ENCODE measurements around the gene USP12. TPM values are rescaled to one million over a fixed set of nuclear protein-coding genes. Genes with fewer than 3 reads are reported as not detected.
"Not testable (repeated sequence)": the region's sequence is repeated elsewhere in the genome, so short reads cannot be mapped to it uniquely, and the experiment has no call there.

The USP12 gene
- total RNA-seq, 1 donor from 2014 or later: 49.1 TPM

DNA sequence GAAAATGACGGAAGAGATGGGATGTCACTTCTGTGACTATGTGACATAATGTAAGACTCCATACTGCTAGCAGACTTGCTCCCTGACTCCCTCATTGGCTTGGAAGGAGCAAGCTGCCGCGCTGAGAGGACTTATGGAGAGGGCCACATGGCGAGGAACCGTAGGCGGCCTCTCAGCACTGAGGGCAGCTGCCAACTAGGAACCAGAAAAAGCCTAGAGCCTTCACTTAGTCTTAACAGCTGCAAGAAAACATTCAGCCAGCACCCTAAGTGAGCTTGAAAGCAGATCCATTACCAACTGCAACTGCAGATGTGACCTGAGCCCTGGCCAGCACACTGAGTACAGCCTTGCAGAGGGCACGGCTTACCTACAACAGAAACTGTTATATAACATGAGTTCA, 33.9 kb downstream of the USP12 start:
- Mint-ChIP-seq H3K9me3 (no peaks in the 10 kb centered on the region), H3K4me3 (no peak overlapping the region), H3K27me3 (ENCODE audit: insufficient read depth) (no peaks in the 10 kb centered on the region), H3K36me3 (ENCODE audit: low read depth) (peaks cover 16% of the 10 kb centered on the region), H3K4me1 (ENCODE audit: low read depth) (peaks cover 63% of the 10 kb centered on the region), H3K27ac (no peak overlapping the region)
- no peak for DNase-seq (ENCODE audit: low spot score)
- intact Hi-C loops (cut with micrococcal nuclease): loop anchor here (10.0 kb wide), 1 partner anchor 1127 kb away; no protein-coding TSS in a partner anchor

DNA sequence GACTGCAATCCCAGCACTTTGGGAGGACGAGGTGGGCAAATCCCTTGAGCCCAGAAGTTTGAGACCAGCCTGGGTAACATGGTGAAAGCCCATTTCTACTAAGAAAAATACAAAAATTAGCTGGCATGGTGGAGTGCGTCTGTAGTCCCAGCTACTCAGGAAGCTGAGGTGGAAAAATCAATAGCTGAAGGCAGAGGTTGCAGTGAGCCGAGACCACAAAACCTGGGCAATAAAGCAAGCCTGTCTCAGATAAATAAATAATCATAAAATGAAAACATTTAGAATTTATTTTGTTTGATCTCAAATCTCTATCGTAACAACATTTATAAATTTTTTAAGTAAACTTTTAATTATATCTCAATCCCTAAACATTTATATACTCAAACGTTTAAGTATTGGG, 36.6 kb downstream of the USP12 start:
- no peak overlapping the region for H3K4me3 Mint-ChIP-seq
- no peak overlapping the region for H3K27ac Mint-ChIP-seq
- H3K9me3 Mint-ChIP-seq: no peaks in the 10 kb centered on the region
- peaks cover 80% of the 10 kb centered on the region for H3K4me1 Mint-ChIP-seq (ENCODE audit: low read depth)
- intact Hi-C loops (cut with micrococcal nuclease): loop anchor here (10.0 kb wide), 1 partner anchor 1130 kb away; no protein-coding TSS in a partner anchor
- peaks cover 6% of the 10 kb centered on the region for H3K36me3 Mint-ChIP-seq (ENCODE audit: low read depth)
- no peaks in the 10 kb centered on the region for H3K27me3 Mint-ChIP-seq (ENCODE audit: insufficient read depth)
- no peak for DNase-seq (ENCODE audit: low spot score)

DNA sequence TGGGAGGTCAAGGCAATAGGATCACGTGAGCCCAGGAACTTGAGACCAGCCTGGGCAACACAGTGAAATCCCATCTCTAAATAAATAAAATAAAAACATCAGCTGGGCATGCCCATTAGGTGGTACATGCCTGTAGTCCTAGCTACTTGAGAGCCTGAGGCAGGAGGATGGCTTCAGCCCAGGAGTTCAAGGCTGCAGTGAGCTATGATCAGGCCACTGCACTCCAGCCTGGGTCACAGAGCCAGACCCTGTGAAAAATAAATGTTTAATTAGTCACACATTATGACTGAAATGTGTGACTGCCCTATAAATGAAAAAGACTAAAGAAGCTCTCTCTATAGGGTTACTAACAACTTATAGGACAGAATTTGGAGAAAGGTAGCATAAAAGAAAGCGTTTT, 37.7 kb downstream of the USP12 start:
- intact Hi-C loops (cut with micrococcal nuclease): loop anchor here (5.0 to 10.0 kb wide), 2 partner anchors 1131 to 1232 kb away; no protein-coding TSS in a partner anchor
- peaks cover 86% of the 10 kb centered on the region for H3K4me1 Mint-ChIP-seq (ENCODE audit: low read depth)
- no peaks in the 10 kb centered on the region for H3K9me3 Mint-ChIP-seq
- H3K4me3 Mint-ChIP-seq: no peak overlapping the region
- no peak for DNase-seq (ENCODE audit: low spot score)
- H3K27ac Mint-ChIP-seq: no peak overlapping the region
- H3K36me3 Mint-ChIP-seq (ENCODE audit: low read depth): peaks cover 9% of the 10 kb centered on the region
- no peaks in the 10 kb centered on the region for H3K27me3 Mint-ChIP-seq (ENCODE audit: insufficient read depth)

- H3K4me3 Mint-ChIP-seq: peak overlapping the region; percentile 63
- peaks cover 7% of the 10 kb centered on the region for H3K36me3 Mint-ChIP-seq (ENCODE audit: low read depth)
- H3K4me1 Mint-ChIP-seq (ENCODE audit: low read depth): peaks cover 86% of the 10 kb centered on the region
- H3K27me3 Mint-ChIP-seq (ENCODE audit: insufficient read depth): no peaks in the 10 kb centered on the region
- intact Hi-C loops (cut with micrococcal nuclease): loop anchor here (5.0 to 10.0 kb wide), 2 partner anchors 1132 to 1230 kb away; no protein-coding TSS in a partner anchor
- no peaks in the 10 kb centered on the region for H3K9me3 Mint-ChIP-seq
- peak overlapping the region; percentile 77 for H3K27ac Mint-ChIP-seq
- peak; percentile 11 for DNase-seq (ENCODE audit: low spot score)
Observed at GRCh38 chr13:27132538-27132937, 39.1 kb downstream of the USP12 start.

GRCh38 chr13:27131906-27132305, 39.7 kb downstream of the USP12 start:
- H3K9me3 Mint-ChIP-seq: no peaks in the 10 kb centered on the region
- no peak for DNase-seq (ENCODE audit: low spot score)
- H3K27me3 Mint-ChIP-seq (ENCODE audit: insufficient read depth): no peaks in the 10 kb centered on the region
- H3K4me3 Mint-ChIP-seq: peak overlapping the region; percentile 60
- intact Hi-C loops (cut with micrococcal nuclease): loop anchor here (1.0 to 10.0 kb wide), 15 partner anchors 15 to 1230 kb away; partner anchors contain the start of genes MTIF3, POLR1D and RPL21
- peaks cover 86% of the 10 kb centered on the region for H3K4me1 Mint-ChIP-seq (ENCODE audit: low read depth)
- peak overlapping the region; percentile 77 for H3K27ac Mint-ChIP-seq
- H3K36me3 Mint-ChIP-seq (ENCODE audit: low read depth): peaks cover 10% of the 10 kb centered on the region

DNA sequence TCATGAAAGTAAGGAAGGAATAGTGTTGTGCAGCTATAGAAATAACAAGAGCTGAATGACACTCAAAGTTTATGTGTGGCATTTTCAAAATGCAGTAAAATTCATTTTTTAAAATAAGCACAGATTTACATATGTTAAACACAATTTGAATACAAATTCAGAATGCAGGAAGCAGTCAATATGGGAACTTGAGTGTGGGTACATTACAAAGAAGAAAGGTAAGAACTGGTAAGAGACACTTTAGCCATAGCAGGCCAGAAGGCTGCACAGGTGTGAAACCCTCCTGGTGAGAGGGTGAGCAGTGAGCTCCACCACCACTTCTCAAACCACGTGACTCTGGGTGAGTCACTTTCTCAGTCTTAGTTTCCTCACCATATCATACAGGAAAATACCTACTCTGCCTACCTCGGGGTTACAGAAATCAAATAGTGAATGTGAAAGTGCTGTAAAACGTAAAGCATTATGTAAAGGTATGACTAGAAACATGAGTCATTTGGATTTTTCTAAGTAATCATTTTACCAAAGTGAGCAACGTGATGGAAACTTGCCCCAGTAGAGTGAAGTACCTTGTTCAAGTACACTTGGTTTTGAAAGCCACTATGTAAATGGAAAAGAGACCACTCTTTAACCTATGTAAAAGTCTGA, 40.5 kb downstream of the USP12 start:
- H3K27ac Mint-ChIP-seq: peak overlapping the region; percentile 77
- H3K4me3 Mint-ChIP-seq: peak overlapping the region; percentile 60
- peaks cover 89% of the 10 kb centered on the region for H3K4me1 Mint-ChIP-seq (ENCODE audit: low read depth)

GRCh38 chr13:27130223-27130978, 41.2 kb downstream of the USP12 start:
- peak overlapping the region; percentile 77 for H3K27ac Mint-ChIP-seq
- intact Hi-C loops (cut with micrococcal nuclease): loop anchor here (5.0 to 10.0 kb wide), 2 partner anchors 1134 to 1228 kb away; no protein-coding TSS in a partner anchor
- peaks cover 86% of the 10 kb centered on the region for H3K4me1 Mint-ChIP-seq (ENCODE audit: low read depth)
- H3K27me3 Mint-ChIP-seq (ENCODE audit: insufficient read depth): no peaks in the 10 kb centered on the region
- H3K4me3 Mint-ChIP-seq: peak overlapping the region; percentile 60
- H3K9me3 Mint-ChIP-seq: peaks cover under 1% of the 10 kb centered on the region
- peaks cover 12% of the 10 kb centered on the region for H3K36me3 Mint-ChIP-seq (ENCODE audit: low read depth)
- DNase-seq (ENCODE audit: low spot score): no peak

More for the DNA sequence above, 40.5 kb downstream of the USP12 start:
- H3K9me3 Mint-ChIP-seq: no peaks in the 10 kb centered on the region
- intact Hi-C loops (cut with micrococcal nuclease): loop anchor here (1.0 to 10.0 kb wide), 15 partner anchors 16 to 1229 kb away; partner anchors contain the start of genes MTIF3, POLR1D and RPL21
- DNase-seq (ENCODE audit: low spot score): peak; percentile 80
- peaks cover 11% of the 10 kb centered on the region for H3K36me3 Mint-ChIP-seq (ENCODE audit: low read depth)
- H3K27me3 Mint-ChIP-seq (ENCODE audit: insufficient read depth): no peaks in the 10 kb centered on the region

DNA sequence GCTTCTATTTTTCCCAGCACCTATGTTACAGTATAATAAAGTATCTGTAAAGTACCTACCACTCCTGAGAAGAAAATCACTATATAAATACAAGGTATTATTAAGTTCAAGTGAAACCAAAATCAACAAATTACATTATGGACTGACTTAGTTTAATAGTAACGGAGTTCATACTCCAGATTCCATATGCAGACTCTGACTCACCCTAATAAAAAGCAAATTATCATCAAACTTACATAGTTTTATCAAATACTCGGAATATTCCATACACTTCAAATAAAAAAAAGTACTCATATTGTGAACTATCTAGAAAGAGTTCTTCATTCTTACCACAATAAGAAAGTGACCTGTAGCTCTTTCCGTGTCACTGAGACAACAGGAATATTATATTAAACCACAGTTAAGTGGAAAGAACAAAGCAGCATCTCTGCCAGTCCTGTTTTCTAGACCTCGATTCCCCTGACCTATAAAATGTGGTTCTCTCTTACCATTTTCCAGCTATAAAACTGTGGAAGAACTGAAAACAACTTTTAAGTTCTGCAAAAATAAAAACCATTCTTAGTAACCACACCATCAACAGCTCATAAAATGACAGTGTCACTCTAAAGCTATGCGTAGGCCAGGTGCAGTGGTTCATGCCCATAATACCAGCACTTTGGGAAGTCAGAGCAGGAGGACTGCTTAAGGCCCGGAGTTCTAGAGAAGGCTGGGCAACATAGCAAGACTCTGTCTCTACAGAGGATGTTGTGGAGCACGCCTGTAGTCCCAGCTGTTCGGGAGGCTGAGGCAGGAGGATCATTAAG, 42.6 kb downstream of the USP12 start:
- DNase-seq (ENCODE audit: low spot score): no peak
- peak overlapping the region; percentile 24 for H3K27ac Mint-ChIP-seq
- peaks cover 79% of the 10 kb centered on the region for H3K4me1 Mint-ChIP-seq (ENCODE audit: low read depth)
- H3K9me3 Mint-ChIP-seq: peaks cover 9% of the 10 kb centered on the region
- intact Hi-C loops (cut with micrococcal nuclease): no loop called here
- no peaks in the 10 kb centered on the region for H3K27me3 Mint-ChIP-seq (ENCODE audit: insufficient read depth)
- peaks cover 22% of the 10 kb centered on the region for H3K36me3 Mint-ChIP-seq (ENCODE audit: low read depth)
- no peak overlapping the region for H3K4me3 Mint-ChIP-seq

DNA sequence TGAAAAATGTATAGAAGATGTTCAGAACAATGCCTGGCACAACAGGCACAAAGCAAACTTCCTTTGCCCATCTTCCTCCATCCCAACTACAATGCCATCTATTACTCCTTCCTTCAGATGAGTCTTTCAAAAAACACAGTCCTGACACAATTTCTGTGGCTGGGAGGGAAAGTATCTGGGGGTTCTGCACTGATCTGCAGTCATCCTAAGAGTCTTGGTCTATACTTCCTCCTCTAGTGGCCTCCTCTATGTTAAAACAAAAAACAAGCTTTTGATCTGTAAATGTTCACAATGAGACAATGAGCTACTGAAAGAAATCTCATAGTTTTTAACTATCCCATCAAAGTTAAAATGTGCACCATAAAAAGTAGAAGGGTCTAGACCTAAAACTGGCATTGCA, 44.8 kb downstream of the USP12 start:
- Mint-ChIP-seq H3K4me3 (no peak overlapping the region), H3K27me3 (ENCODE audit: insufficient read depth) (no peaks in the 10 kb centered on the region), H3K36me3 (ENCODE audit: low read depth) (peaks cover 34% of the 10 kb centered on the region), H3K27ac (peak overlapping the region; percentile 16), H3K4me1 (ENCODE audit: low read depth) (peaks cover 62% of the 10 kb centered on the region), H3K9me3 (peaks cover 23% of the 10 kb centered on the region)
- DNase-seq (ENCODE audit: low spot score): no peak
- intact Hi-C loops (cut with micrococcal nuclease): no loop called here

- H3K36me3 Mint-ChIP-seq (ENCODE audit: low read depth): peaks cover 41% of the 10 kb centered on the region
- no peak overlapping the region for H3K4me3 Mint-ChIP-seq
- no peak overlapping the region for H3K27ac Mint-ChIP-seq
- H3K4me1 Mint-ChIP-seq (ENCODE audit: low read depth): peaks cover 58% of the 10 kb centered on the region
- H3K9me3 Mint-ChIP-seq: peaks cover 23% of the 10 kb centered on the region
- intact Hi-C loops (cut with micrococcal nuclease): no loop called here
- H3K27me3 Mint-ChIP-seq (ENCODE audit: insufficient read depth): no peaks in the 10 kb centered on the region
- no peak for DNase-seq (ENCODE audit: low spot score)
Observed at GRCh38 chr13:27125357-27126282, 46.0 kb downstream of the USP12 start.

GRCh38 chr13:27124571-27124970, 47.0 kb downstream of the USP12 start:
- intact Hi-C loops (cut with micrococcal nuclease): no loop called here
- Mint-ChIP-seq H3K4me1 (ENCODE audit: low read depth) (peaks cover 56% of the 10 kb centered on the region), H3K36me3 (ENCODE audit: low read depth) (peaks cover 41% of the 10 kb centered on the region), H3K27ac (no peak overlapping the region), H3K27me3 (ENCODE audit: insufficient read depth) (no peaks in the 10 kb centered on the region), H3K9me3 (peaks cover 23% of the 10 kb centered on the region), H3K4me3 (no peak overlapping the region)
- DNase-seq (ENCODE audit: low spot score): no peak

GRCh38 chr13:27123445-27123844, 48.2 kb downstream of the USP12 start:
- H3K36me3 Mint-ChIP-seq (ENCODE audit: low read depth): peaks cover 43% of the 10 kb centered on the region
- H3K27me3 Mint-ChIP-seq (ENCODE audit: insufficient read depth); intact Hi-C loops (cut with micrococcal nuclease); H3K27ac Mint-ChIP-seq; H3K4me3 Mint-ChIP-seq; DNase-seq (ENCODE audit: low spot score): not testable (repeated sequence)
- peaks cover 57% of the 10 kb centered on the region for H3K4me1 Mint-ChIP-seq (ENCODE audit: low read depth)
- H3K9me3 Mint-ChIP-seq: peaks cover 23% of the 10 kb centered on the region

Measured in activated T-helper 1 cell treated with anti-CD3 and anti-CD28 coated beads, Interleukin-12 subunit alpha, Interleukin-12 subunit beta, Interleukin-2, Interleukin-4 antibody, amounts not matched to agents 30 ng/mL and 10 ng/mL and 1 ng/mL, durations not matched to agents 14 hours and 24 hours and 36 hours (primary cell).